Aorta (tissue), 5 donors: ENCODE data around the gene GPC5. TPM values are rescaled to one million over a fixed set of nuclear protein-coding genes. Genes with fewer than 3 reads are reported as not detected.

ENCODE experiments used
- ATAC-seq: fragments of 200-7000 bp; cut with Tn5 transposase; one replicate; pipeline ENCODE4 v1.9.1; 2022; ENCODE audit warnings: moderate library complexity; ENCODE audit not compliant: low FRiP score
- DNase-seq, 2 donors: peaks; one replicate each; pipeline ENCODE4 v3.0.0-alpha.2; 2020
- H3K27ac ChIP-seq, 2 donors: one replicate each; pipeline ENCODE4 v1.5.1; 2013; ENCODE audit warnings: low read length in 2 of 2, mild to moderate bottlenecking in 2 of 2, moderate library complexity in 2 of 2, control low read depth in 1 of 2, inconsistent platforms in 1 of 2, low read depth in 1 of 2
- H3K27me3 ChIP-seq, 2 donors: one replicate each; pipeline ENCODE4 v1.6.1; 2013; ENCODE audit warnings: control low read depth in 1 of 2, low read length in 1 of 2, mild to moderate bottlenecking in 1 of 2, moderate library complexity in 1 of 2; ENCODE audit not compliant: insufficient read depth in 2 of 2, control insufficient read depth in 1 of 2
- H3K36me3 ChIP-seq, 2 donors: one replicate each; pipeline ENCODE4 v1.6.1; 2013; ENCODE audit warnings: control low read depth in 1 of 2, low read length in 1 of 2, mild to moderate bottlenecking in 1 of 2; ENCODE audit not compliant: insufficient read depth in 2 of 2, control insufficient read depth in 1 of 2
- H3K4me1 ChIP-seq, 2 donors: one replicate each; pipeline ENCODE4 v1.6.1; 2013; ENCODE audit warnings: low read length in 2 of 2, control low read depth in 1 of 2, mild to moderate bottlenecking in 1 of 2, moderate library complexity in 1 of 2; ENCODE audit not compliant: insufficient read depth in 2 of 2, control insufficient read depth in 1 of 2
- H3K4me3 ChIP-seq, 2 donors: one replicate each; pipeline ENCODE4 v1.5.1; 2013; ENCODE audit warnings: low read length in 2 of 2, control low read depth in 1 of 2, mild to moderate bottlenecking in 1 of 2
- H3K9me3 ChIP-seq: one replicate; pipeline ENCODE4 v1.6.1; 2013; ENCODE audit warnings: mild to moderate bottlenecking, low read length; ENCODE audit not compliant: control insufficient read depth
- WGBS, 2 donors: extraction: QIAGEN DNeasy Blood & Tissue Kit; methylation state at CpG; one replicate each; pipeline ENCODE4 v1.1.7; 2013; 5-methylcytosine and 5-hydroxymethylcytosine counted together
- intact Hi-C, 2 donors: fragments of 100-400 bp; cut with DNase I; formaldehyde crosslinking; loops; one replicate each; pipeline versions ENCODE4 v1.14.2 to v1.15.0; 2022
- polyA plus RNA-seq, 2 donors: library from polyadenylated mRNA; stranded (reverse); fragments of 200-250 nt; gene quantifications; one replicate each; pipeline ENCODE4 v1.2.3, GENCODE V29; 2013
- total RNA-seq, 2 donors: library from RNA; stranded (reverse); fragmentation: NEBNext Ultra II Directional; extraction: Animal tissue kit (Norgen Biotek cat#: 25700); gene quantifications; one replicate each; pipeline ENCODE4 v1.2.1, GENCODE V29; 2021
- donor health status: healthy with polysubstance abuse.
- donor health status: Bipolar disorder and iron deficiency.
- donor health status: DM: no; HTN: no; CAD: no.
- donor health status: DM: no; HTN: no; CAD: no.
- donor health status: DM: yes; HTN: yes; CAD: no.

Gene GPC5
- total and polyA plus RNA-seq, 4 donors: 0.97 to 1.5 TPM; not detected in 2

- no peak for DNase-seq
- Histone ChIP-seq H3K27me3 (no peaks in the 10 kb centered on the region), H3K27ac (no peak overlapping the region), H3K4me3 (no peak overlapping the region), H3K4me1 (no peaks in the 10 kb centered on the region), H3K36me3 (no peaks in the 10 kb centered on the region), H3K9me3 (peaks cover 5% of the 10 kb centered on the region)
- ATAC-seq: no peak
- intact Hi-C loops: no loop called here
- 79 to 87% methylated on average over 3 of the region's 3 CpGs for WGBS, 2 donors
Observed at GRCh38 chr13:91529739-91530482, 131.5 kb downstream of the GPC5 start.

- intact Hi-C loops: no loop called here
- WGBS, 2 donors: 48 to 53% methylated on average over 2 of the region's 2 CpGs
- Histone ChIP-seq H3K27me3 (no peaks in the 10 kb centered on the region), H3K9me3 (peaks cover 6% of the 10 kb centered on the region), H3K4me3 (no peak overlapping the region), H3K36me3 (no peaks in the 10 kb centered on the region), H3K4me1 (no peaks in the 10 kb centered on the region), H3K27ac (no peak overlapping the region)
- DNase-seq: no peak
- no peak for ATAC-seq
Observed at GRCh38 chr13:91531646-91532045, 133.2 kb downstream of the GPC5 start.

- Histone ChIP-seq H3K27me3 (no peaks in the 10 kb centered on the region), H3K27ac (no peak overlapping the region), H3K4me3 (no peak overlapping the region), H3K4me1 (no peaks in the 10 kb centered on the region), H3K36me3 (no peaks in the 10 kb centered on the region), H3K9me3 (peaks cover 6% of the 10 kb centered on the region)
- DNase-seq: no peak
- intact Hi-C loops: no loop called here
- WGBS, 2 donors: 78 to 82% methylated on average over 2 of the region's 2 CpGs
- ATAC-seq: no peak
Observed at GRCh38 chr13:91533354-91533753, 134.9 kb downstream of the GPC5 start.

- no peak overlapping the region for H3K4me3 ChIP-seq
- H3K27ac ChIP-seq: no peak overlapping the region
- no peak for DNase-seq
- peaks cover 4% of the 10 kb centered on the region for H3K9me3 ChIP-seq
- ATAC-seq: no peak
- H3K4me1 ChIP-seq: no peaks in the 10 kb centered on the region
- WGBS, 2 donors: 82 to 85% methylated on average over 2 of the region's 2 CpGs
- intact Hi-C loops: no loop called here
- no peaks in the 10 kb centered on the region for H3K36me3 ChIP-seq
- no peaks in the 10 kb centered on the region for H3K27me3 ChIP-seq
Observed at GRCh38 chr13:91534996-91535395, 136.6 kb downstream of the GPC5 start.

DNA sequence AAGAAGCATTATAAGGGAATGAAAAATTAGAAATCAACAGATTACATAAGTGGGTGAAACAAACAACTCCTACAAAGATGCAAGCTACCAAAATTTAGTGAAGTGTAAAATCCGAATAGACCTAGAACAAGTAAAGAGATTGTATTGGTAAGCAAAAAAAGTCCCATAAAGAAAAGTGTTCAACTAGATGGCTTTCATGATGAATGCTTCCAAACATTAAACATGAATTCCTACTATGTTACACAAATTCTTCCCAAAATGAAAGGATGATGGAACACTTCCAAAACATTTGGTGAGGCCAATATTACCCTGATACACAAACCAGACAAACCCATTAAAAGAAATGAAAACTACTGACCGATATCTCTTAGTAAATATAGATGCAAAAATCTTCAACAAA lies 139.0 kb downstream of the GPC5 start:
- WGBS, 2 donors: 65 to 67% methylated on average over 2 of the region's 2 CpGs
- ATAC-seq (no peak), DNase-seq (no peak)
- H3K27me3 ChIP-seq: no peaks in the 10 kb centered on the region
- H3K36me3 ChIP-seq: no peaks in the 10 kb centered on the region
- H3K9me3 ChIP-seq: peaks cover 4% of the 10 kb centered on the region
- no peaks in the 10 kb centered on the region for H3K4me1 ChIP-seq
- intact Hi-C loops: no loop called here
- no peak overlapping the region for H3K27ac ChIP-seq
- no peak overlapping the region for H3K4me3 ChIP-seq

DNA sequence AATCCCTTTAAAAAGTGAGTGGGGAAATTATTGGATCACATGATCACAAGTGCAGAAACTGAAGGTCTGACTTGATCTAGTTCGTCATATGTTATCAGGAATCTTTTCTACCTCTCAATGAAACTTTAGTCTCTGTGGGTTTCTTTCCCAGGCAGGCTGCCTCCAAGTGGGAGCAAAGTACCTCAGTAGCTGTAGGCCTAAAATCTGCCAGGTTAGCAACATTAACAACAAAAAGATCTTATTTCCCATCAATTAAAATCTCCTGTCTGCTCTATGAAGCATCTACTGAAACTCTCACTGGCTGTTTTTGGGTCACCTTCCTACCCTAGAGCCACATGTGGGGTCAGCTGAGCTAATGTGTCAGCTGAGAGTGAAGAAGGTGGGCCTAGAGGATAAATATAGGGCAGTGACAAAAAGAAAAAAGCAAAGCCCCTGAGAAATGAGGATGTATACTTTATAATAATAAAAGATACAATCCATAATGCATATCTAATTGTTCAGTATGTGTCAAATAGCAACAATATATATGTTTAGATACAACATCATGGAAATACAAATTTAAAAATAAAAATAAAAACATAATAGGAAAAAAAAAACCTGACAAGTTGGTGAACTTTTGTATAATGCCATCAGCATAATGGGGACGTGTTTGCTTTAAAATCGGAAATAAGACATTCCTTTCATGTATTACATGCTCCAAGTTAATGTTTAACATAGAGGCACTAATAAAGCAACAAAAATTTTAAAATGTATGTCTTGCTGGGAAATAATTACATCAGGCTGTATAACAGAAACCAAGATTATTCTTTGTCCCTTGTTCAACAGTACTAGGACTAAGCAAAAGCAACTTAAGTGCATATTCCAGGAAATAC lies 141.1 kb downstream of the GPC5 start:
- no peaks in the 10 kb centered on the region for H3K4me1 ChIP-seq
- DNase-seq (no peak), ATAC-seq (no peak)
- intact Hi-C loops: no loop called here
- peaks cover 2% of the 10 kb centered on the region for H3K9me3 ChIP-seq
- no peak overlapping the region for H3K27ac ChIP-seq
- H3K36me3 ChIP-seq: no peaks in the 10 kb centered on the region
- no peak overlapping the region for H3K4me3 ChIP-seq
- H3K27me3 ChIP-seq: no peaks in the 10 kb centered on the region
- WGBS, 2 donors: 52 to 63% methylated on average over 3 of the region's 3 CpGs

- DNase-seq (no peak), ATAC-seq (no peak)
- Histone ChIP-seq H3K4me3 (no peak overlapping the region), H3K9me3 (peaks cover 2% of the 10 kb centered on the region), H3K36me3 (no peaks in the 10 kb centered on the region), H3K27me3 (no peaks in the 10 kb centered on the region), H3K27ac (no peak overlapping the region), H3K4me1 (no peaks in the 10 kb centered on the region)
- intact Hi-C loops: no loop called here
- 33 to 39% methylated on average over 1 of the region's 1 CpG for WGBS, 2 donors
Observed at GRCh38 chr13:91540158-91540736, 141.8 kb downstream of the GPC5 start.

DNA sequence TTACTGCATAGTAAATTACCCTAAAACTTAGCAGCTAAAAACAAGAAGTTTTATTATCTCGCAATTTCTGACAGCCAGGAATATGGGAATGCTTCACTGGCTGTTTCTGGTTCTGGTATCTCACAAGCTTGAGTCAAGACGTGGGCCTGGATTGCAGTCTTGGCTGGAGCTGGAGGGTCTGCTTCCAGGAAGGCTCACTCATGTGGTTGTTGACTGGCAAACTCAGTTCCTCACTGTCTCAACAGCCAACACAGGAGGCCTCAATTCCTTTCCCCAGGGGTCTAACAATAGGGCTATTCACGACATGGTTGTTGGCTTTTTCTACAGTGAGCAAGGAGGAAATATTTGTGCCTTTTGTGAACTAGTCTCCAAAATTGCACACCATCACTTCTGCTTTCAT lies 146.3 kb downstream of the GPC5 start:
- WGBS, 2 donors: 14 to 18% methylated on average over 3 of the region's 3 CpGs
- no peaks in the 10 kb centered on the region for H3K9me3 ChIP-seq
- no peak overlapping the region for H3K4me3 ChIP-seq
- no peaks in the 10 kb centered on the region for H3K27me3 ChIP-seq
- ATAC-seq (no peak), DNase-seq (no peak)
- H3K36me3 ChIP-seq: no peaks in the 10 kb centered on the region
- intact Hi-C loops: no loop called here
- no peaks in the 10 kb centered on the region for H3K4me1 ChIP-seq
- H3K27ac ChIP-seq: no peak overlapping the region
